ENCODE results near the gene DES.
A peak's percentile ranks its signal among the peaks of the same experiment; 100 is the strongest.

Gene DES

DNA sequence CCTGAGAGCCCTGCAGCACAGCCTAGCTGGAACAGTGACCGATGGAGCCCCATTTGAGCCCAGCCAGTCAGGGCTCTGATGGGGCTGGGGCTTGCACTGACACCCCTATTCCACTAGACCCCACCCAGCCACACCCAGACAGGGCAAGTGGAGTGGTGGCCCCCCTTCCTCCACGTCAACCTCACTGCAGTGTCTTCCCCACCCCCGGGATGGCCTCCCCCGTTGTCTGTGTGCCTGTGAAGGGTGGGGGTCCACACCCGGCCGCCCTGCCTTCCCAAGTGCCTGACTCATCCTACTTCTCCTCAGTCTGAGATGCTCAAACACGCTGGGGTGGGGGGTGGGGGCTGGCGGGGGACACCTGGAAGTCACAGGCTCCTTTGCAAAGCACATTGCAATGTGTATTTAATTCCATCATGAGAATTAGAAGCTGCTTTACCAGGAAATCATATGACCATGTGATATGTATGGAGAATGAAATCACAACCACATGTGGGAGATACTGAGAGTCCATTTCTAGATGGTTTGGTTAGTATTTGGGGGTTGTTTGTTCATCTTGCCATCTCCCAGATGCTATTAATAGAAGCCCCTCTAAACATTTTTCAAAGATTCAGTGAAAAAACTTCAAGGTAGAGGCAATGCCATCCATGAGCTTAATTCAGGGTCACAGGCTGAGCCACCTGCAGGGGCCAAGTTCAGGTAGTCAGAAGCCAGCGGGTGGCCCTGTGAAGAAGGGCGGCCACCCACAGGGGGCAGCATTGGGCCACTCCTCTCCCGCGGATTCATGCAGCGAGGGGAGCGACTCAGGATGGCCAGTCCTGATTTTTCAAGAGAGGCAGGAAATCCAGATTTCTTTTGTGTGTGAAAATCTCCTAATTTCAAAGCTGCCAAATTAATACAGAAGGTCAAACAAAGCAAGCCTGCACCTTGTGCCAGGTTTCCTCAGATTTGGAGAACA lies 57.8 kb downstream of the DES start:
- peak; percentile 70 for DNase-seq (ENCODE audit: low read depth)
- no peak overlapping the region for H3K4me3 ChIP-seq (ENCODE audit: low read depth, low read length)
- no peak for TF ChIP-seq POLR2A (IDR thresholded peaks at IDR 0.05; ENCODE audit: extremely low read depth, insufficient read length)
- TF ChIP-seq, protein P1, sequence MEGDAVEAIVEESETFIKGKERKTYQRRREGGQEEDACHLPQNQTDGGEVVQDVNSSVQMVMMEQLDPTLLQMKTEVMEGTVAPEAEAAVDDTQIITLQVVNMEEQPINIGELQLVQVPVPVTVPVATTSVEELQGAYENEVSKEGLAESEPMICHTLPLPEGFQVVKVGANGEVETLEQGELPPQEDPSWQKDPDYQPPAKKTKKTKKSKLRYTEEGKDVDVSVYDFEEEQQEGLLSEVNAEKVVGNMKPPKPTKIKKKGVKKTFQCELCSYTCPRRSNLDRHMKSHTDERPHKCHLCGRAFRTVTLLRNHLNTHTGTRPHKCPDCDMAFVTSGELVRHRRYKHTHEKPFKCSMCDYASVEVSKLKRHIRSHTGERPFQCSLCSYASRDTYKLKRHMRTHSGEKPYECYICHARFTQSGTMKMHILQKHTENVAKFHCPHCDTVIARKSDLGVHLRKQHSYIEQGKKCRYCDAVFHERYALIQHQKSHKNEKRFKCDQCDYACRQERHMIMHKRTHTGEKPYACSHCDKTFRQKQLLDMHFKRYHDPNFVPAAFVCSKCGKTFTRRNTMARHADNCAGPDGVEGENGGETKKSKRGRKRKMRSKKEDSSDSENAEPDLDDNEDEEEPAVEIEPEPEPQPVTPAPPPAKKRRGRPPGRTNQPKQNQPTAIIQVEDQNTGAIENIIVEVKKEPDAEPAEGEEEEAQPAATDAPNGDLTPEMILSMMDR (IDR thresholded peaks at IDR 0.05; ENCODE audit: low read depth, low read length): peak; percentile 97
